ENCODE measurements around the gene TTLL11.

Gene TTLL11

DNA sequence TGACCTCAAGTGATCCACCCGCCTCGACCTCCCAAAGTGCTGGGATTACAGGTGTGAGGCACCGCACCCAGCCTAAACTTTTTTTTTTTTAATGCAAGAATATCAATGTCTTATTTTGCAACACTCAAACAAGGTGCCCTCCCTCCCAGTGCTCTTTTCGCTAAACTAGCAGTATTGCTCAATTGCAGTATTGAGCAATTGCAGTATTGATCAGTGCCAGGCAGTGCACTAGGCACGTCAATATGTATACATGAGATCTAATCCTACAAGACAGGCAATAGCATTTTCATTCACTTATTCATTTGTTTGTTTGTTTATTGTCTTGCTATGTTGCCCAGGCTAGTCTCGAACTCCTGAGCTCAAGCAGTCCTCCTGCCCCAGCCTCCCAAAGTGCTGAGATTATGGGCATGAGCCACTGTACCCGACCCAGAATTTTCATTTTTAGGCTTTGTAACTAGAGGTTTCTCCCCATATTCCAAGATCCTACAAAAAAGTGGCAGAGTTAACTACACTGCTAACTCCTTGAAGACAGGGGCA lies 94.5 kb downstream of the TTLL11 start:
- no peak overlapping the region for H2BK5ac ChIP-seq (ENCODE audit: low read length)
- H3K36me3 ChIP-seq (ENCODE audit: control insufficient read depth, insufficient read depth, low read length) = no peaks in the 10 kb centered on the region
- no peak overlapping the region for H2BK120ac ChIP-seq (ENCODE audit: low read depth, low read length)
- H4K5ac ChIP-seq (ENCODE audit: low read length) = no peak overlapping the region
- no peak overlapping the region for H3K4me3 ChIP-seq (ENCODE audit: low read length)
- no peak overlapping the region for H3K27ac ChIP-seq (ENCODE audit: low read depth, low read length)
- no peak overlapping the region for H4K8ac ChIP-seq (ENCODE audit: low read depth, low read length)
- H3K9ac ChIP-seq (ENCODE audit: low read length) = no peak overlapping the region
- H3K79me2 ChIP-seq (ENCODE audit: control insufficient read depth, insufficient read depth, low read length) = no peaks in the 10 kb centered on the region
- H3K27me3 ChIP-seq (ENCODE audit: insufficient read depth, low read length, poor library complexity) = no peaks in the 10 kb centered on the region
- no peak overlapping the region for H3K18ac ChIP-seq (ENCODE audit: low read length)
- no peak overlapping the region for H3K56ac ChIP-seq (ENCODE audit: low read length)
- H3K4me1 ChIP-seq (ENCODE audit: control insufficient read depth, low read depth, low read length) = no peaks in the 10 kb centered on the region
- H3K4me2 ChIP-seq (ENCODE audit: low read length) = no peak overlapping the region
- no peak for DNase-seq
- no peak overlapping the region for H3K23ac ChIP-seq (ENCODE audit: low read length)
- WGBS (ENCODE audit: extremely low coverage, insufficient coverage, low lambda C conversion rate) = no CpG with 5 or more reads among the region's 7 CpGs
- H3K79me1 ChIP-seq (ENCODE audit: low read length) = no peaks in the 10 kb centered on the region
- no peak overlapping the region for H2AK5ac ChIP-seq (ENCODE audit: low read length)
- H3K4ac ChIP-seq (ENCODE audit: low read depth, low read length) = no peak overlapping the region
- no peak overlapping the region for H2BK15ac ChIP-seq (replicated peaks; ENCODE audit: low read depth)

DNA sequence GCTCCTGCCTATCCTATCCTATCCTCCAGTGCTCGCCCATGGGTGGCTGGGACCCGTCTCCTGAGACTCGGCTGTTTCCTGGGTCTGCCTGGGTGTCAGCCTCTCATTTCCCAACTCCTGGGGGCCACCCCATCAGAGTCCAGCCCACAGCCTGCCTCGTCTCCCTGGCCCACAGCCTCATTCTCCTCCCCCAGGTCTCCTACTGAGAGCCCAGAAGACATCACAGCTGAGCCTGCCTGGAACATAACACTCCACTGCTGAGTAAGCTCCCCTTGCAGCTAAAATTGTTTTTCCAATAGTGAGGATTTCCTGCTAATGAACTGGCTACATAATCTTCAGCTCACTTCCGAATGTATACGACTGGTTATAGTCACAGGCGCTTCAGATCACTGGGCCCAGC lies 95.3 kb downstream of the TTLL11 start:
- no CpG with 5 or more reads among the region's 7 CpGs for WGBS (ENCODE audit: extremely low coverage, insufficient coverage, low lambda C conversion rate)

GRCh38 chr9:121996783-121997182 lies 96.3 kb downstream of the TTLL11 start:
- Histone ChIP-seq H2AK5ac (ENCODE audit: low read length) (no peak overlapping the region), H3K4me2 (ENCODE audit: low read length) (no peak overlapping the region), H3K18ac (ENCODE audit: low read length) (no peak overlapping the region), H4K5ac (ENCODE audit: low read length) (no peak overlapping the region), H3K4ac (ENCODE audit: low read depth, low read length) (no peak overlapping the region), H4K8ac (ENCODE audit: low read depth, low read length) (no peak overlapping the region), H3K4me3 (ENCODE audit: low read length) (no peak overlapping the region), H3K79me2 (ENCODE audit: control insufficient read depth, insufficient read depth, low read length) (no peaks in the 10 kb centered on the region), H3K27me3 (ENCODE audit: insufficient read depth, low read length, poor library complexity) (no peaks in the 10 kb centered on the region), H2BK5ac (ENCODE audit: low read length) (no peak overlapping the region), H3K79me1 (ENCODE audit: low read length) (no peaks in the 10 kb centered on the region), H3K56ac (ENCODE audit: low read length) (no peak overlapping the region), H3K23ac (ENCODE audit: low read length) (no peak overlapping the region), H3K4me1 (ENCODE audit: control insufficient read depth, low read depth, low read length) (no peaks in the 10 kb centered on the region), H3K36me3 (ENCODE audit: control insufficient read depth, insufficient read depth, low read length) (no peaks in the 10 kb centered on the region), H2BK120ac (ENCODE audit: low read depth, low read length) (no peak overlapping the region), H3K9ac (ENCODE audit: low read length) (no peak overlapping the region), H2BK15ac (replicated peaks; ENCODE audit: low read depth) (no peak overlapping the region), H3K27ac (ENCODE audit: low read depth, low read length) (no peak overlapping the region)
- WGBS (ENCODE audit: extremely low coverage, insufficient coverage, low lambda C conversion rate) = no CpG with 5 or more reads among the region's 4 CpGs
- no peak for DNase-seq

More for the DNA sequence above, 95.3 kb downstream of the TTLL11 start:
- Histone ChIP-seq H3K79me1 (ENCODE audit: low read length) (no peaks in the 10 kb centered on the region), H3K23ac (ENCODE audit: low read length) (no peak overlapping the region), H2BK5ac (ENCODE audit: low read length) (no peak overlapping the region), H3K4ac (ENCODE audit: low read depth, low read length) (no peak overlapping the region), H3K56ac (ENCODE audit: low read length) (no peak overlapping the region), H4K5ac (ENCODE audit: low read length) (no peak overlapping the region), H3K36me3 (ENCODE audit: control insufficient read depth, insufficient read depth, low read length) (no peaks in the 10 kb centered on the region), H2AK5ac (ENCODE audit: low read length) (no peak overlapping the region), H4K8ac (ENCODE audit: low read depth, low read length) (no peak overlapping the region), H3K27ac (ENCODE audit: low read depth, low read length) (no peak overlapping the region), H3K4me3 (ENCODE audit: low read length) (no peak overlapping the region), H3K27me3 (ENCODE audit: insufficient read depth, low read length, poor library complexity) (no peaks in the 10 kb centered on the region), H3K4me2 (ENCODE audit: low read length) (no peak overlapping the region), H2BK120ac (ENCODE audit: low read depth, low read length) (no peak overlapping the region), H3K9ac (ENCODE audit: low read length) (no peak overlapping the region), H3K79me2 (ENCODE audit: control insufficient read depth, insufficient read depth, low read length) (no peaks in the 10 kb centered on the region), H3K18ac (ENCODE audit: low read length) (no peak overlapping the region), H2BK15ac (replicated peaks; ENCODE audit: low read depth) (no peak overlapping the region), H3K4me1 (ENCODE audit: control insufficient read depth, low read depth, low read length) (no peaks in the 10 kb centered on the region)
- no peak for DNase-seq

DNA sequence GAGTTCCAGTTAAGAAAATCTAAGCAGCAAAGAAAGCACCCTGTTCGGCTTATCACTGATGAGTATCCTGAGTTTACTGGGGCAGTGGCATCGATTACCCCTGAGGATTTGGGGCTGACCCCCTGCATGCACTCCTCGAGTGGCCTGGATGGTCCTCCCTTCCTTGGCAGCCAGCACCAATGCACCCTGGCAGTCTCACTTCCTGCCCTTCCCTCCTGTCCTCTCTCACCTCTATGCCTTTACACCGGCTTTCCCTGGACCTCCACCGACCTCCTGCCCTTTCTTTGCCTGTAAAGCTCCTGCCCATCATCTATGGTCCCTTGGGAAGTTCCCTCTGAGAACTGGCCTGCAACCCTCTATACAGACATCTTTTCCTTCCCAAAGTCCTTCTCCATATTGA lies 97.1 kb downstream of the TTLL11 start:
- H3K4ac ChIP-seq (ENCODE audit: low read depth, low read length) = no peak overlapping the region

GRCh38 chr9:121992571-121993212 lies 100.4 kb downstream of the TTLL11 start:
- Histone ChIP-seq H3K4me2 (ENCODE audit: low read length) (no peak overlapping the region), H3K79me2 (ENCODE audit: control insufficient read depth, insufficient read depth, low read length) (no peaks in the 10 kb centered on the region), H2BK120ac (ENCODE audit: low read depth, low read length) (no peak overlapping the region), H3K9ac (ENCODE audit: low read length) (no peak overlapping the region), H3K18ac (ENCODE audit: low read length) (no peak overlapping the region), H3K4me1 (ENCODE audit: control insufficient read depth, low read depth, low read length) (no peaks in the 10 kb centered on the region), H3K79me1 (ENCODE audit: low read length) (no peaks in the 10 kb centered on the region), H2BK15ac (replicated peaks; ENCODE audit: low read depth) (no peak overlapping the region), H2AK5ac (ENCODE audit: low read length) (no peak overlapping the region), H3K23ac (ENCODE audit: low read length) (no peak overlapping the region), H3K27ac (ENCODE audit: low read depth, low read length) (no peak overlapping the region), H3K4ac (ENCODE audit: low read depth, low read length) (no peak overlapping the region), H3K36me3 (ENCODE audit: control insufficient read depth, insufficient read depth, low read length) (no peaks in the 10 kb centered on the region), H3K27me3 (ENCODE audit: insufficient read depth, low read length, poor library complexity) (no peaks in the 10 kb centered on the region), H3K4me3 (ENCODE audit: low read length) (no peak overlapping the region), H2BK5ac (ENCODE audit: low read length) (no peak overlapping the region), H4K8ac (ENCODE audit: low read depth, low read length) (no peak overlapping the region), H4K5ac (ENCODE audit: low read length) (no peak overlapping the region), H3K56ac (ENCODE audit: low read length) (no peak overlapping the region)
- no CpG with 5 or more reads among the region's 8 CpGs for WGBS (ENCODE audit: extremely low coverage, insufficient coverage, low lambda C conversion rate)
- DNase-seq = peak; percentile 76

More for the DNA sequence above, 97.1 kb downstream of the TTLL11 start:
- Histone ChIP-seq H3K18ac (ENCODE audit: low read length) (no peak overlapping the region), H3K27me3 (ENCODE audit: insufficient read depth, low read length, poor library complexity) (no peaks in the 10 kb centered on the region), H3K56ac (ENCODE audit: low read length) (peak overlapping the region; percentile 7), H2AK5ac (ENCODE audit: low read length) (no peak overlapping the region), H4K5ac (ENCODE audit: low read length) (no peak overlapping the region), H2BK120ac (ENCODE audit: low read depth, low read length) (no peak overlapping the region), H3K79me1 (ENCODE audit: low read length) (no peaks in the 10 kb centered on the region), H3K4me1 (ENCODE audit: control insufficient read depth, low read depth, low read length) (no peaks in the 10 kb centered on the region), H3K9ac (ENCODE audit: low read length) (no peak overlapping the region), H4K8ac (ENCODE audit: low read depth, low read length) (no peak overlapping the region), H3K4me3 (ENCODE audit: low read length) (no peak overlapping the region), H3K4me2 (ENCODE audit: low read length) (no peak overlapping the region), H3K36me3 (ENCODE audit: control insufficient read depth, insufficient read depth, low read length) (no peaks in the 10 kb centered on the region), H2BK15ac (replicated peaks; ENCODE audit: low read depth) (no peak overlapping the region), H3K27ac (ENCODE audit: low read depth, low read length) (no peak overlapping the region), H3K79me2 (ENCODE audit: control insufficient read depth, insufficient read depth, low read length) (no peaks in the 10 kb centered on the region), H3K23ac (ENCODE audit: low read length) (no peak overlapping the region), H2BK5ac (ENCODE audit: low read length) (no peak overlapping the region)
- no CpG with 5 or more reads among the region's 5 CpGs for WGBS (ENCODE audit: extremely low coverage, insufficient coverage, low lambda C conversion rate)
- no peak for DNase-seq

DNA sequence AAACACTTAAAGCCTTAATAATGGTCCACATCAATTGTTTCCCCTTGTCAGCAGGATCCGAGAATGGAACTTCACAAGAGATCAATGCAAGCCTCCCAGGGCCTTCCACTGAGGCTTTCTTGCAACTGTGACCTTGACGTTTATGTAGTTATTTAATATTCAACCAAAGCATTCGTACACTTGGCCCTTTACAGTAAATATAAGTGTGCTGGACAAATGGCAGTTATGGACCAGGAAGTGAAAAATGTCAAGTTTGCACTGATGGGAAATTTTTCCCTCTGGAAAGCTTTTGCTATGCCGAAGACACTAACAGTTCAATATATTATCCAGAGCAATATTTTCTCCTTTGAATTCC lies 101.8 kb downstream of the TTLL11 start:
- no CpG with 5 or more reads among the region's 4 CpGs for whole genome bisulfite sequencing (ENCODE audit: extremely low coverage, insufficient coverage, low lambda C conversion rate)
- Histone ChIP-seq H2BK120ac (ENCODE audit: low read depth, low read length) (no peak overlapping the region), H3K79me2 (ENCODE audit: control insufficient read depth, insufficient read depth, low read length) (no peaks in the 10 kb centered on the region), H2BK15ac (replicated peaks; ENCODE audit: low read depth) (no peak overlapping the region), H2BK5ac (ENCODE audit: low read length) (no peak overlapping the region), H3K4me1 (ENCODE audit: control insufficient read depth, low read depth, low read length) (no peaks in the 10 kb centered on the region), H3K4ac (ENCODE audit: low read depth, low read length) (no peak overlapping the region), H3K27me3 (ENCODE audit: insufficient read depth, low read length, poor library complexity) (no peaks in the 10 kb centered on the region), H3K4me3 (ENCODE audit: low read length) (no peak overlapping the region), H3K18ac (ENCODE audit: low read length) (no peak overlapping the region), H3K23ac (ENCODE audit: low read length) (no peak overlapping the region), H2AK5ac (ENCODE audit: low read length) (no peak overlapping the region), H3K9ac (ENCODE audit: low read length) (no peak overlapping the region), H4K8ac (ENCODE audit: low read depth, low read length) (no peak overlapping the region), H3K56ac (ENCODE audit: low read length) (no peak overlapping the region), H3K36me3 (ENCODE audit: control insufficient read depth, insufficient read depth, low read length) (no peaks in the 10 kb centered on the region), H3K27ac (ENCODE audit: low read depth, low read length) (no peak overlapping the region), H3K4me2 (ENCODE audit: low read length) (no peak overlapping the region), H3K79me1 (ENCODE audit: low read length) (no peaks in the 10 kb centered on the region), H4K5ac (ENCODE audit: low read length) (no peak overlapping the region)
- no peak for DNase-seq
